ENCODE results near the gene KASH5. TPM values are rescaled to one million over a fixed set of nuclear protein-coding genes. Genes with fewer than 3 reads are reported as not detected.

KASH5 gene
- total and polyA plus RNA-seq, 2 of the 8 experiments (the other 6 are each of a cell fraction or from before 2014, with no cell fraction given): 0.05 to 0.19 TPM

- Histone ChIP-seq H3K79me2 (ENCODE audit: control insufficient read depth in 1 of 2, insufficient read depth in 2 of 2, low read length in 2 of 2) (no peaks in the 10 kb centered on the region), H3K4me2 (ENCODE audit: insufficient read depth in 1 of 2, low read depth in 2 of 2, low read length in 2 of 2) (no peak overlapping the region), H4K20me1 (replicated peaks in 1 of 2; ENCODE audit: control insufficient read depth in 1 of 2, insufficient read depth in 2 of 2, low read length in 2 of 2) (no peaks in the 10 kb centered on the region), H3K9ac (replicated peaks in 1 of 4; ENCODE audit: extremely low read depth in 1 of 4, low read depth in 3 of 4, low read length in 3 of 4) (no peak overlapping the region), H3K23ac (ENCODE audit: insufficient read length) (no peak overlapping the region), H2AFZ (ENCODE audit: low read length) (no peak overlapping the region), H3K14ac (ENCODE audit: insufficient read length) (no peak overlapping the region), H2BK120ac (replicated peaks; ENCODE audit: low read depth, low read length) (no peak overlapping the region), H3K36me3 (ENCODE audit: control insufficient read depth in 2 of 4, insufficient read depth in 4 of 4, low read length in 3 of 4) (no peaks in the 10 kb centered on the region), H2BK12ac (ENCODE audit: low read depth, low read length) (no peak overlapping the region), H3K56ac (replicated peaks; ENCODE audit: insufficient read length, low read depth, low read length) (no peak overlapping the region), H2BK20ac (ENCODE audit: low read length) (0 out of 2 replicates have a peak overlapping the region, but pooled peaks have one; percentile 32), H3K9me3 (ENCODE audit: insufficient read depth in 2 of 2, low read depth in 1 of 2, low read length in 1 of 2) (0 out of 4 replicates have a peak, but pooled peaks cover 0 to 7% of the 10 kb centered on the region in 2 experiments), H3K4me3 (ENCODE audit: extremely low read depth in 1 of 4, insufficient read depth in 2 of 4, low read depth in 3 of 4, low read length in 4 of 4) (no peak overlapping the region), H3K4me1 (replicated peaks in 1 of 4; ENCODE audit: control insufficient read depth in 3 of 4, insufficient read depth in 4 of 4, low read length in 3 of 4) (peaks cover 0 to 6% (median 2%) of the 10 kb centered on the region in 4 experiments; a peak in 5 of 7 replicates), H4K91ac (replicated peaks; ENCODE audit: insufficient read length, low read length) (no peak overlapping the region), H2BK15ac (ENCODE audit: low read length) (no peak overlapping the region), H2AK5ac (ENCODE audit: low read depth, low read length) (no peak overlapping the region), H4K5ac (ENCODE audit: insufficient read length, low read depth, low read length) (no peak overlapping the region), H3K23me2 (ENCODE audit: low read depth, low read length) (no peaks in the 10 kb centered on the region; the same call in 1 of the 2 replicates), H3K18ac (ENCODE audit: extremely low read depth, low read length) (no peak overlapping the region), H3K4ac (replicated peaks; ENCODE audit: insufficient read length, low read depth, low read length) (no peak overlapping the region), H3K27ac (ENCODE audit: low read depth, low read length) (no peak overlapping the region), H2BK5ac (ENCODE audit: low read depth, low read length) (no peak overlapping the region), H4K8ac (ENCODE audit: extremely low read depth, insufficient read depth, low read length) (no peak overlapping the region), H3K27me3 (replicated peaks in 1 of 4; ENCODE audit: control insufficient read depth in 3 of 4, extremely low read depth in 1 of 4, insufficient read depth in 3 of 4, low read length in 3 of 4) (no peaks in the 10 kb centered on the region), H3K79me1 (ENCODE audit: low read depth, low read length) (no peaks in the 10 kb centered on the region)
- TF ChIP-seq SP1 (IDR thresholded peaks at IDR 0.05; ENCODE audit: low read depth, low read length) (no peak), CBX8 (IDR thresholded peaks at IDR 0.05; ENCODE audit: borderline replicate concordance, low read depth, low read length) (no peak), KDM5A (IDR thresholded peaks at IDR 0.05; ENCODE audit: low read length) (no peak), SRF (IDR thresholded peaks at IDR 0.05; ENCODE audit: low read depth, low read length) (peak; percentile 27; the same call in 1 of the 2 replicates), SAP30 (IDR thresholded peaks at IDR 0.05; ENCODE audit: insufficient read depth, insufficient replicate concordance, low read length) (no peak), MAFK (IDR thresholded peaks at IDR 0.05; ENCODE audit: low read depth, low read length) (no peak), RFX5 (IDR thresholded peaks at IDR 0.05; ENCODE audit: borderline replicate concordance, low read depth, low read length) (no peak)
- peak; percentile 57 for FAIRE-seq
- CTCF ChIA-PET (ENCODE audit: partially characterized antibody): interaction anchor here (0.8 kb wide), 1 partner anchor 61 kb away, joined by 4 read pairs; no protein-coding TSS in a partner anchor
- 92% methylated on average over 5 of the region's 5 CpGs; no CpG with 5 or more reads in 1 of the 2 experiments for WGBS, 2 experiments (ENCODE audit: extremely low coverage in 1 of 2, insufficient coverage in 1 of 2, insufficient read length in 1 of 2, insufficient replicate concordance in 2 of 2, low coverage in 1 of 2, low lambda C conversion rate in 2 of 2, missing lambda C conversion rate in 1 of 2)
- DNase-seq (ENCODE audit: low read depth in 1 of 2, low spot score in 2 of 2): no peak
- POLR2A ChIA-PET (ENCODE audit: partially characterized antibody): interaction anchor here (1.1 to 3.3 kb wide), 2 partner anchors 76 to 84 kb away, joined by 3 to 12 read pairs; partner anchors contain the start of genes ALDH16A1 and PIH1D1
Measured at GRCh38 chr19:49368711-49369358, 19.2 kb upstream of the KASH5 start.
